ENCODE measurements around the gene RBM10. TPM values are rescaled to one million over a fixed set of nuclear protein-coding genes. Genes with fewer than 3 reads are reported as not detected.

The RBM10 gene
- total RNA-seq, 2 experiments from 2014 or later: 59.0 to 59.2 TPM

DNA sequence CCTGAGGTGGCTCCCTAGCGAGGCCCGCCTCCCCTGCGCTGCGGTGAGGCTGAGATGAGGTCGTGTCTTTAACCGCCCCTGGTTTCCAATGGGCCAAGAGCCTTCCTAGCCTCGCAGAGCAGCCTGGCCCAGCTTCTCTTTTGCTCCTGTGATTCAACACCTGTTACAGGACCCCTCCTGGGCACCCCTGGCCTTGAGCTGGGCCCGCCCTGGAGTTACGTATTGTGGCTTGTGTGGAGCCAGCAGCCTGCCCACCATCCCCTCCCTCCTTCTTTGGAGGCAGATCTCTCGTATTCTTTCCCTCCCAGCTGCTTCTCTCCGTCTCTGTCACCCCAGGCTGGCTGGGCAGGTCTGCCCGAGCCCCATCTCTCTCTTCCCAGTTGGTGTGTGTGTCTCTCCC lies 29.4 kb downstream of the RBM10 start:
- no peak overlapping the region for H3K4me3 Mint-ChIP-seq
- H3K36me3 Mint-ChIP-seq (ENCODE audit: low read depth): peaks cover 23% of the 10 kb centered on the region
- H3K9me3 Mint-ChIP-seq: no peaks in the 10 kb centered on the region
- ChIA-PET CTCF (interaction anchor here (1.0 kb wide), 1 partner anchor 31 kb away, joined by 3 read pairs; no protein-coding TSS in a partner anchor), POLR2A (no interaction called here)
- no peaks in the 10 kb centered on the region for H3K27me3 Mint-ChIP-seq
- DNase-seq: no peak
- H3K27ac Mint-ChIP-seq: no peak overlapping the region
- peaks cover 2% of the 10 kb centered on the region for H3K4me1 Mint-ChIP-seq

DNA sequence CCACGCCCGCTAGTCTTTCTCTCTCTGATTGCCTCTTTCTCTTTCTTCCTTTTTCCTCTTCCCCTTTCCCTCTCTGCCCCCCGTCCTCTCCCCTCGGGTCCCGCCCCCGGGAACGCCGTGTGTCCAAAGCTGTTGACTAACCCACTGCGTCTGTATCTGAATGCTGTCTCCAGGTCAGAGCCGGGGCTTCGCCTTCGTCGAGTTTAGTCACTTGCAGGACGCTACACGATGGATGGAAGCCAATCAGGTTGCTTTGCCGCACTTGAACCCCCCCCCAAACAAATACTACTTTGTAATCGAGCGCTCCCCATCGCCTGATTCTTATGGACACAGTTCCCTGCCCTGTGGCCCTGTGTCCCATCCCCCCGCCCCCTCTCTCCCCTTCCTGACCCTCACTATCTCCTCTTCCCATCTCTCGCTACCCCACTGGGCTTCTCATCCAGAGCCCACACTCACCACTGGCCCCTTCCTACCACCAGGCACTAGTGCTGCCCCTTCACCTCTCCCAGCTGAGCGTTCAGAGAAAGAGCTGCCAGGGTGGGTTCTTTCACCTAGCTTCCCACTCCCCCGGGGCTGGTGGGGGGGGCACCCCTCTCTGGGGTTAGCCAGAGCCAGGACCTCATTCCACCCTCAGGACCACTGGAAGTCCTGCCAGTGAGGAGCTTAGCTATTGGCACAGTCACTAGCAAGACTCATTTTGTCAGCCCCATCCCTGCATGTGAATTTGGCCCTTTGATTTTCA lies 30.0 kb downstream of the RBM10 start:
- Mint-ChIP-seq H3K4me3 (no peak overlapping the region), H3K9me3 (no peaks in the 10 kb centered on the region), H3K27ac (no peak overlapping the region), H3K4me1 (peaks cover 2% of the 10 kb centered on the region), H3K27me3 (no peaks in the 10 kb centered on the region), H3K36me3 (ENCODE audit: low read depth) (peaks cover 25% of the 10 kb centered on the region)
- ChIA-PET POLR2A (no interaction called here), CTCF (interaction anchor here (1.0 kb wide), 2 partner anchors 11 to 31 kb away, joined by 3 read pairs; no protein-coding TSS in a partner anchor)
- no peak for DNase-seq

DNA sequence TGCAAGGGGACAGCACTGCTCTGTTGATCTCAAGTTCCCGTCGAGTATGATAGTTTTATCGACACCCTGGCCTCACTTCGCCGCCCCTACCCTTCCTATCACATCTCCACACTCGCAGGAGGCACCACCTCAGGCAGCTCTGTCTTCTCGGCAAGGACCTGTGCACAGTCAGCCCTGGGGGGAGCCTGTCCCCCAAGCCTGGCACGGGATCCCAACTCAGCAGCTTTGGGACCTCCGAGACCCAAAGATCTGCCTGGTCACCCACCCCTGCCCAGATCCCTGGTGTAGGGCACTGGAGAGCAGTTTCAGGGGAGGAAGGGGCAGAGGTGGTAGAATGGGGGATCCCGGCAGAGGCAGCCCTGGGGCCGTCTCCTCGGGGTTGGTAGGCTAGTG lies 30.6 kb downstream of the RBM10 start:
- Mint-ChIP-seq H3K9me3 (no peaks in the 10 kb centered on the region), H3K4me3 (no peak overlapping the region), H3K27me3 (no peaks in the 10 kb centered on the region), H3K36me3 (ENCODE audit: low read depth) (peaks cover 26% of the 10 kb centered on the region), H3K27ac (no peak overlapping the region), H3K4me1 (peaks cover 2% of the 10 kb centered on the region)
- ChIA-PET POLR2A (no interaction called here), CTCF (interaction anchor here (0.6 to 1.0 kb wide), 2 partner anchors 10 to 109 kb away, joined by 3 to 4 read pairs; no protein-coding TSS in a partner anchor)
- DNase-seq: no peak

DNA sequence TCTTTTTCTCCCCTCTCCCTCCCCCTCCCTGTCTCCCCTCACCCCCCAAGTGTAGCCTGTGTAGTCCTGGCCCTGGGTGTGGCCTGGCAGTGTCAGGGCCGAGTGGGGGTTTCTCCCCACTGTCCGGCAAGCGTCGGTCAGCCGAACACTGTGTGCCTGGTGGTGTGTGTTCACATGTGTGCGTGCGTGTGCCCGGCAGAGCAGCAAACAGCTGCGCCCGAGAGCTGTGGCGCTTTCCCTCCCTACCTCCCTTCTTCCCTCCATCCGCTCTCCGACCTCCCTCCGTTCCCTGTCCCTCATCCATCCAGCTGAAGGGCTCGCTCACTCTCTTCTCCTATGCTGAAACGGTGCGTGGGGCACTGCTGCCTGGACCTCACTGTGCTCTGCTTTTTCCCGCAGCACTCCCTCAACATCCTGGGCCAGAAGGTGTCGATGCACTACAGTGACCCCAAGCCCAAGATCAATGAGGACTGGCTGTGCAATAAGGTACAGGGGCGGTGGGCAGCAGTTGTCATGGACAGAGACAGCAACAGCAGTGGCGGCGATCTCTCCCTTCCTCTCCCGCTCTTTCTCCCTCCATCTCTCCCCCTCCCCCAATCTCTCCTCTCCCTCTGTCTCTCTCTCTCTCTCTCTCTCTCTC lies 31.2 kb downstream of the RBM10 start:
- POLR2A ChIA-PET: no interaction called here
- Mint-ChIP-seq H3K4me1 (peaks cover 2% of the 10 kb centered on the region), H3K36me3 (ENCODE audit: low read depth) (peaks cover 26% of the 10 kb centered on the region), H3K27me3 (no peaks in the 10 kb centered on the region), H3K9me3 (no peaks in the 10 kb centered on the region), H3K27ac (no peak overlapping the region), H3K4me3 (no peak overlapping the region)
- CTCF ChIA-PET: interaction anchor here (0.6 to 1.5 kb wide), 3 partner anchors 9 to 108 kb away, joined by 3 to 4 read pairs (median 3); no protein-coding TSS in a partner anchor
- no peak for DNase-seq

DNA sequence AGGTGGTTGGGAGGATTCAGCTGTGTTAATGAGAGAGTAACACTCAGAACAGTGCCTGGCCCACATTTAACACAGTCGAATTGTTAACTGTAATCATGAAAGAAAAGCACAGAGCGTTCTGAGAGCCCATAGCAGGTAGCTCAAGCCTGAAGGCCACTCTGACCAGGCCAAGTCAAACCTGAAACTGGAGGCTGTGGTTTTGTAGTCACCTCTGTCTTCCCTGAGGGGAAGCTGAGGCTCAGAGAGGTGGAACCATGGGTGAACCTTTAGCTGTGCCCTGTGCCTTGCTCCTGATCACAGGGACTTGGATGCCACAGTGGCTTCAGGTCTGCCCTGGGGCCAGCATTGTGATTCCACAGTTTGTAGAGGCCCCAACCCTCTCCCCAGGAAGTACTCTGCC lies 32.1 kb downstream of the RBM10 start:
- POLR2A ChIA-PET: no interaction called here
- H3K9me3 Mint-ChIP-seq: no peaks in the 10 kb centered on the region
- DNase-seq: no peak
- no peak overlapping the region for H3K27ac Mint-ChIP-seq
- CTCF ChIA-PET: interaction anchor here (0.7 to 1.5 kb wide), 2 partner anchors 13 to 126 kb away, joined by 3 read pairs; no protein-coding TSS in a partner anchor
- H3K27me3 Mint-ChIP-seq: no peaks in the 10 kb centered on the region
- peaks cover 2% of the 10 kb centered on the region for H3K4me1 Mint-ChIP-seq
- H3K4me3 Mint-ChIP-seq: no peak overlapping the region
- peaks cover 28% of the 10 kb centered on the region for H3K36me3 Mint-ChIP-seq (ENCODE audit: low read depth)

GRCh38 chrX:47178337-47178736 lies 33.3 kb downstream of the RBM10 start:
- H3K9me3 Mint-ChIP-seq: no peaks in the 10 kb centered on the region

GRCh38 chrX:47179221-47179927 lies 34.4 kb downstream of the RBM10 start:
- ChIA-PET POLR2A (no interaction called here), CTCF (no interaction called here)
- H3K36me3 Mint-ChIP-seq (ENCODE audit: low read depth): peaks cover 30% of the 10 kb centered on the region
- DNase-seq: no peak
- H3K4me1 Mint-ChIP-seq: peaks cover 2% of the 10 kb centered on the region
- no peaks in the 10 kb centered on the region for H3K9me3 Mint-ChIP-seq
- no peak overlapping the region for H3K27ac Mint-ChIP-seq
- H3K27me3 Mint-ChIP-seq: no peaks in the 10 kb centered on the region
- H3K4me3 Mint-ChIP-seq: no peak overlapping the region

More at GRCh38 chrX:47178337-47178736, 33.3 kb downstream of the RBM10 start:
- Mint-ChIP-seq H3K27ac (no peak overlapping the region), H3K36me3 (ENCODE audit: low read depth) (peaks cover 28% of the 10 kb centered on the region), H3K27me3 (no peaks in the 10 kb centered on the region), H3K4me1 (peaks cover 2% of the 10 kb centered on the region), H3K4me3 (no peak overlapping the region)
- ChIA-PET CTCF (no interaction called here), POLR2A (no interaction called here)
- DNase-seq: no peak

DNA sequence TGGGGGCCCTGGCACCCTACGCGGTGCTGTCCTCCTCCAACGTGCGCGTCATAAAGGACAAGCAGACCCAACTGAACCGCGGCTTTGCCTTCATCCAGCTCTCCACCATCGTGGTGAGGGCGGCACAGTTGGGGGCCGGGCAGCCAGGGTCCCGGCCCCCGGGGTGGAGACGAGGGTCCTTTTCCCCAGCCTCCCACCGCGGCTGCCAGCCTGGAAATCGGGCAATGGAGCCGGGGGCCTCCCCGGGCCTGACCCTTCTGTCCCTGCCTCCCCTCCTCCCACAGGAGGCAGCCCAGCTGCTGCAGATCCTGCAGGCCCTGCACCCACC lies 34.9 kb downstream of the RBM10 start:
- POLR2A ChIA-PET: no interaction called here
- Mint-ChIP-seq H3K4me1 (peaks cover 2% of the 10 kb centered on the region), H3K36me3 (ENCODE audit: low read depth) (peaks cover 33% of the 10 kb centered on the region), H3K27ac (no peak overlapping the region), H3K9me3 (no peaks in the 10 kb centered on the region), H3K4me3 (no peak overlapping the region), H3K27me3 (no peaks in the 10 kb centered on the region)
- DNase-seq: no peak
- CTCF ChIA-PET: no interaction called here

GRCh38 chrX:47180346-47180745 lies 35.3 kb downstream of the RBM10 start:
- Mint-ChIP-seq H3K27me3 (no peaks in the 10 kb centered on the region), H3K4me3 (no peak overlapping the region), H3K9me3 (no peaks in the 10 kb centered on the region), H3K36me3 (ENCODE audit: low read depth) (peaks cover 33% of the 10 kb centered on the region), H3K4me1 (peaks cover 2% of the 10 kb centered on the region), H3K27ac (no peak overlapping the region)
- ChIA-PET POLR2A (no interaction called here), CTCF (no interaction called here)
- DNase-seq: no peak

DNA sequence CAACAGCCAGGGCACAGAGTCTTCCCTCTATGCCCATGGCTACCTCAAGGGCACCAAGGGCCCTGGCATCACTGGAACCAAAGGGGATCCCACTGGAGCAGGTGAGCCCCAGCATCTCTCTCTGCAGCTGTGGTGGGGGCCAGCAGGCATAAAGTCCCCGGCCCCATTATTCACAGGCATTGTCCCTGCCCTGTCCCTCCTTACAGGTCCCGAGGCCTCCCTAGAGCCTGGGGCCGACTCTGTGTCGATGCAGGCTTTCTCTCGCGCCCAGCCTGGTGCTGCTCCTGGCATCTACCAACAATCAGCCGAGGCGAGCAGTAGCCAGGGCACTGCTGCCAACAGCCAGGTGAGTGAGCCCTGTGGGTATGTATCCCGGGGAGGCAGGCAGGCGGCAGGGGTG lies 36.3 kb downstream of the RBM10 start:
- ChIA-PET POLR2A (no interaction called here), CTCF (interaction anchor here (0.6 to 1.1 kb wide), 2 partner anchors 13 to 31 kb away, joined by 3 read pairs; no protein-coding TSS in a partner anchor)
- no peaks in the 10 kb centered on the region for H3K9me3 Mint-ChIP-seq
- peaks cover 2% of the 10 kb centered on the region for H3K4me1 Mint-ChIP-seq
- no peak overlapping the region for H3K27ac Mint-ChIP-seq
- DNase-seq: no peak
- H3K4me3 Mint-ChIP-seq: no peak overlapping the region
- H3K27me3 Mint-ChIP-seq: no peaks in the 10 kb centered on the region
- peaks cover 35% of the 10 kb centered on the region for H3K36me3 Mint-ChIP-seq (ENCODE audit: low read depth)

- no peak overlapping the region for H3K4me3 Mint-ChIP-seq
- ChIA-PET CTCF (interaction anchor here (0.6 kb wide), 1 partner anchor 14 kb away, joined by 3 read pairs; no protein-coding TSS in a partner anchor), POLR2A (no interaction called here)
- DNase-seq: no peak
- no peaks in the 10 kb centered on the region for H3K9me3 Mint-ChIP-seq
- H3K36me3 Mint-ChIP-seq (ENCODE audit: low read depth): peaks cover 36% of the 10 kb centered on the region
- no peaks in the 10 kb centered on the region for H3K27me3 Mint-ChIP-seq
- H3K27ac Mint-ChIP-seq: no peak overlapping the region
- no peaks in the 10 kb centered on the region for H3K4me1 Mint-ChIP-seq
These were observed 37.2 kb downstream of the RBM10 start for GRCh38 chrX:47182106-47182700.

- Mint-ChIP-seq H3K36me3 (ENCODE audit: low read depth) (peaks cover 26% of the 10 kb centered on the region), H3K4me1 (peaks cover 2% of the 10 kb centered on the region), H3K9me3 (no peaks in the 10 kb centered on the region), H3K27me3 (no peaks in the 10 kb centered on the region), H3K27ac (no peak overlapping the region), H3K4me3 (no peak overlapping the region)
- ChIA-PET POLR2A (no interaction called here), CTCF (no interaction called here)
- no peak for DNase-seq
These were observed 39.5 kb downstream of the RBM10 start for GRCh38 chrX:47184486-47184885.

GRCh38 chrX:47185241-47185640 lies 40.2 kb downstream of the RBM10 start:
- Mint-ChIP-seq H3K4me3 (no peak overlapping the region), H3K27ac (no peak overlapping the region), H3K36me3 (ENCODE audit: low read depth) (peaks cover 25% of the 10 kb centered on the region), H3K9me3 (no peaks in the 10 kb centered on the region), H3K27me3 (no peaks in the 10 kb centered on the region), H3K4me1 (peaks cover 3% of the 10 kb centered on the region)
- DNase-seq: no peak
- CTCF ChIA-PET: interaction anchor here (1.0 to 1.6 kb wide), 2 partner anchors 10 to 328 kb away, joined by 3 read pairs; no protein-coding TSS in a partner anchor
- POLR2A ChIA-PET: no interaction called here
